ENCODE results near the gene RMDN3. TPM values are rescaled to one million over a fixed set of nuclear protein-coding genes. Genes with fewer than 3 reads are reported as not detected.

The RMDN3 gene
- total RNA-seq, 1 experiment from 2014 or later: 23.5 TPM

DNA sequence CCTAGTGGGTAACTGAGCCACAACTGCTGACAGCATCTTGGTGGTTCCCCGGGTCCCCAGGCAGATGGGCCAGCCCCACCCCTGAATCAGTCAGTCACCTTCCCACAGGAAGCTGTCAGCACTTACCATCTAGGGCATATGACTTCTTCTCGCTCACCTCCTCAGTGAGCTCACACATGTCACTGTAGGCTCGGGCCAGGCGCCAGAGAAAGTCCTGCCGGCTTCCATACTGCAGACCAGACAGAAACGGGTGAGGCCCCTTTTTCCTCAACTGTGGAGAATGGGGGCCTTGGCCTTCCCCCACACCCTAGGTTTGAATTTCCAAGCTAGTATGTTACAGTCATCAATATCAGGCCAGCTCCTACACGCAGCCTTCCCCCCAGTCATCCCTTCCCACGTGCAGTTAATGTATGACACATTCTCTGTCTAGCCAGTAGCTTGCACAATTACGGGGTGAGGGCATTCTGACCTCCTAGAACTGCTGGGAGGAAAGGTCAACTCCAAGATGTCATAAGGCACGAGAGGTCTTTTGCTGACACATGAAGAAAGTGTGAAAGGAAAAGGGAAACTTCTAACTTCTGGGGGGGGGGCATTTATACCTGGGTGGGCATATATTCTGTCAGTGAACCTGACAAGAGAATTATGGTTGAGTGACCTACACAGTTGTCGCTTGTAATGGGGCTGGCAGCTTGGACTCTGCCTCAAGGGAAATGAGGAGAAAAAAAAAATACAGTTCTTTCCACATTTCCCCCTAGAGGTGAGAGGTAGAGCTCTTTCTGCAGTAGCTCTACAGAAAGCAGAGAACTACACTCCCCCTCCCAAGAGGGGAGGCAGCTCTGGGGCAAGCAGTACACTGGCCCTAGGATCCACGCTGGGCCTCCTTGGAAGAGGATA is 10.9 kb downstream of the RMDN3 start:
- BruUV-seq (replicated peaks): no TSS peak
- Mint-ChIP-seq H3K27ac (ENCODE audit: unreplicated experiment) (no peak overlapping the region), H3K4me1 (ENCODE audit: low read depth, unreplicated experiment) (no peaks in the 10 kb centered on the region), H3K9me3 (ENCODE audit: low read depth, unreplicated experiment) (no peaks in the 10 kb centered on the region), H3K27me3 (ENCODE audit: unreplicated experiment) (no peaks in the 10 kb centered on the region), H3K36me3 (ENCODE audit: insufficient read depth, unreplicated experiment) (peaks cover 5% of the 10 kb centered on the region), H3K4me3 (ENCODE audit: low read depth, unreplicated experiment) (no peak overlapping the region)
- TF ChIP-seq, protein P1, sequence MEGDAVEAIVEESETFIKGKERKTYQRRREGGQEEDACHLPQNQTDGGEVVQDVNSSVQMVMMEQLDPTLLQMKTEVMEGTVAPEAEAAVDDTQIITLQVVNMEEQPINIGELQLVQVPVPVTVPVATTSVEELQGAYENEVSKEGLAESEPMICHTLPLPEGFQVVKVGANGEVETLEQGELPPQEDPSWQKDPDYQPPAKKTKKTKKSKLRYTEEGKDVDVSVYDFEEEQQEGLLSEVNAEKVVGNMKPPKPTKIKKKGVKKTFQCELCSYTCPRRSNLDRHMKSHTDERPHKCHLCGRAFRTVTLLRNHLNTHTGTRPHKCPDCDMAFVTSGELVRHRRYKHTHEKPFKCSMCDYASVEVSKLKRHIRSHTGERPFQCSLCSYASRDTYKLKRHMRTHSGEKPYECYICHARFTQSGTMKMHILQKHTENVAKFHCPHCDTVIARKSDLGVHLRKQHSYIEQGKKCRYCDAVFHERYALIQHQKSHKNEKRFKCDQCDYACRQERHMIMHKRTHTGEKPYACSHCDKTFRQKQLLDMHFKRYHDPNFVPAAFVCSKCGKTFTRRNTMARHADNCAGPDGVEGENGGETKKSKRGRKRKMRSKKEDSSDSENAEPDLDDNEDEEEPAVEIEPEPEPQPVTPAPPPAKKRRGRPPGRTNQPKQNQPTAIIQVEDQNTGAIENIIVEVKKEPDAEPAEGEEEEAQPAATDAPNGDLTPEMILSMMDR (IDR thresholded peaks at IDR 0.05; ENCODE audit: unreplicated experiment): no peak
- DNase-seq: no peak
- CTCF ChIA-PET: interaction anchor here (0.6 kb wide), 1 partner anchor 192 kb away, joined by 3 read pairs; no protein-coding TSS in a partner anchor
- intact Hi-C loops (cut with micrococcal nuclease; ENCODE audit: unreplicated experiment): no loop called here

DNA sequence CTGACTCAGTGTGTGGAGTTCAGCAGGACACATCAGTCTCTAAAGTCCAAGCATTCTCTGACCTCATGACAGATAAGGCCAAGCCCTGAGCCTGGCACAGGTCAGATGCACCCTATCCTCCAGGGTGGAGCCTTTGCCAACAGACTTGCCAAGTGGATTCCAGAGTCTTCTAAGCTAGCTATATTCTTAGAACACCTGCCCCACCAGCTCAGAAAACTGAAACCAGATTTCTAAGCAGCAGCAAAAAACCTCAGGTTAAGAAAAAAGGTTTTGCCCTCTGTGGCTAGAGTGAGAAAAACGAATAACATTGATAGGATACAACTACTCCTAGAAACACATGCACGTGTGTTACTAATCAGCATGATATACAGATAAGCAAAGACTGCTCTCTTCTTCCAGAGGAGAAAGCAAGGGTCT is 11.6 kb downstream of the RMDN3 start:
- CTCF ChIA-PET: no interaction called here
- TF ChIP-seq, protein P1 (IDR thresholded peaks at IDR 0.05; ENCODE audit: unreplicated experiment): no peak
- H3K27me3 Mint-ChIP-seq (ENCODE audit: unreplicated experiment): no peaks in the 10 kb centered on the region
- H3K27ac Mint-ChIP-seq (ENCODE audit: unreplicated experiment): no peak overlapping the region
- no peaks in the 10 kb centered on the region for H3K4me1 Mint-ChIP-seq (ENCODE audit: low read depth, unreplicated experiment)
- no peak overlapping the region for H3K4me3 Mint-ChIP-seq (ENCODE audit: low read depth, unreplicated experiment)
- no peak for DNase-seq
- peaks cover 5% of the 10 kb centered on the region for H3K36me3 Mint-ChIP-seq (ENCODE audit: insufficient read depth, unreplicated experiment)
- no peaks in the 10 kb centered on the region for H3K9me3 Mint-ChIP-seq (ENCODE audit: low read depth, unreplicated experiment)
- intact Hi-C loops (cut with micrococcal nuclease; ENCODE audit: unreplicated experiment): no loop called here
- no TSS peak for BruUV-seq (replicated peaks)

DNA sequence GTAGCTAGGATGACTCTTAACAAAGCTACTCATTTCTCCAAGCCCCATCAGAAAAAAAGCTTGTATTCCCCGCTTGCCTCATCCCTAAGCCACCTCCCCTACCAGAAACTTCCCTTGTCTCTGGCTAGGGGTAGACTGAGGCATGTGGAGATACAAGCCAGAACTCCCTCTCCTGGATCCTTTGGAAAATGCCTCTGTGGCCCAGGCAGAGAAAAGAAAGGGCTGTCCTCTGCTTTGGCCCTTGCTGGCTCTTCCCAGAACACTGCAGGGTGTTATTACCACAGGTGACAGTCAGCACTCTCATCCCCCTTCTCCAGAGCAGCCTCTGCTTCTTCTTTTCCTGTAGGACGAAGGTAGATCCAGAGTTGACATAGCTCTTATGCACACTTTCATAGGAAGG is 15.2 kb downstream of the RMDN3 start:
- H3K4me1 Mint-ChIP-seq (ENCODE audit: low read depth, unreplicated experiment): no peaks in the 10 kb centered on the region
- no peak overlapping the region for H3K27ac Mint-ChIP-seq (ENCODE audit: unreplicated experiment)
- TF ChIP-seq, protein P1 (IDR thresholded peaks at IDR 0.05; ENCODE audit: unreplicated experiment): no peak
- no peaks in the 10 kb centered on the region for H3K9me3 Mint-ChIP-seq (ENCODE audit: low read depth, unreplicated experiment)
- intact Hi-C loops (cut with micrococcal nuclease; ENCODE audit: unreplicated experiment): no loop called here
- no peak for DNase-seq
- no TSS peak for BruUV-seq (replicated peaks)
- no peaks in the 10 kb centered on the region for H3K27me3 Mint-ChIP-seq (ENCODE audit: unreplicated experiment)
- peaks cover 9% of the 10 kb centered on the region for H3K36me3 Mint-ChIP-seq (ENCODE audit: insufficient read depth, unreplicated experiment)
- H3K4me3 Mint-ChIP-seq (ENCODE audit: low read depth, unreplicated experiment): no peak overlapping the region
- CTCF ChIA-PET: no interaction called here

DNA sequence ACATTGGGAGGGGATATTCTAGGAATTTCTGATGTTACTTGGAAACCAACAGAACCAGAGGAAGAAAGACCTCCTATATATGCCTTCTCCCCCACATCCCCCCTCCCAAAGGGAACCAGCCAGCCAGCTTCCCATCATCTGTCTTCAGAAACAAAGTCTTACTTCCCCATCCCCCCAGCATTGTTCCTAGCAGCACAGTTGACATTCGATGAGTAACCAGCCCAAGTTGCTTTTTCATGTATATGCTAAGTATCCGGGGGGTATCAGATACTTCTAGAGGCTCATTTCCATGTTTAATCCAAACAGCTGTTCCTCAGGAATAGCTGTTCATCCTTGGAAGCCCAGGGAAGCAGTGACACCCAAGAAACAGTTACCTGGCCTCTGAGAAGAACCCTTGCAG is 16.0 kb downstream of the RMDN3 start:
- CTCF ChIA-PET: no interaction called here
- Mint-ChIP-seq H3K27me3 (ENCODE audit: unreplicated experiment) (no peaks in the 10 kb centered on the region), H3K27ac (ENCODE audit: unreplicated experiment) (no peak overlapping the region)

More for the DNA sequence above, 16.0 kb downstream of the RMDN3 start:
- no TSS peak for BruUV-seq (replicated peaks)
- H3K9me3 Mint-ChIP-seq (ENCODE audit: low read depth, unreplicated experiment): no peaks in the 10 kb centered on the region
- TF ChIP-seq, protein P1 (IDR thresholded peaks at IDR 0.05; ENCODE audit: unreplicated experiment): no peak
- no peak overlapping the region for H3K4me3 Mint-ChIP-seq (ENCODE audit: low read depth, unreplicated experiment)
- H3K36me3 Mint-ChIP-seq (ENCODE audit: insufficient read depth, unreplicated experiment): peaks cover 15% of the 10 kb centered on the region
- H3K4me1 Mint-ChIP-seq (ENCODE audit: low read depth, unreplicated experiment): no peaks in the 10 kb centered on the region
- no peak for DNase-seq
- intact Hi-C loops (cut with micrococcal nuclease; ENCODE audit: unreplicated experiment): no loop called here
